Heart right ventricle (tissue), 16 donors: Measurements from ENCODE around the gene PLA2G4A. TPM values are rescaled to one million over a fixed set of nuclear protein-coding genes. Genes with fewer than 3 reads are reported as not detected.
A peak's percentile ranks its signal among the peaks of the same experiment; 100 is the strongest.

Experiments
- ATAC-seq, 8 donors: fragments of 200-7000 bp; cut with Tn5 transposase; one replicate each; pipeline ENCODE4 v1.9.1; 2020; ENCODE audit warnings: mild to moderate bottlenecking in 8 of 8, moderate library complexity in 8 of 8, moderate number of reproducible peaks in 1 of 8
- DNase-seq, 2 donors: peaks; one replicate each; pipeline ENCODE4 v3.0.0-alpha.2; 2020
- H3K27ac ChIP-seq, 10 donors: fragments of 200-600 bp; sonication (generic) in 2 of 10; one replicate each; pipeline versions ENCODE4 v1.5.0 to v1.8.0; 2020 to 2022; ENCODE audit warnings: mild to moderate bottlenecking in 3 of 10
- H3K27me3 ChIP-seq, 7 donors: fragments of 200-600 bp; one replicate each; pipeline ENCODE4 v1.8.0; 2021 to 2022; ENCODE audit warnings: mild to moderate bottlenecking in 2 of 7
- H3K36me3 ChIP-seq, 9 donors: fragments of 200-600 bp; sonication (generic) in 1 of 9; one replicate each; pipeline versions ENCODE4 v1.5.0 to v1.8.0; 2020 to 2022; ENCODE audit warnings: mild to moderate bottlenecking in 2 of 9
- H3K4me1 ChIP-seq, 9 donors: fragments of 200-600 bp; sonication (generic) in 1 of 9; one replicate each; pipeline versions ENCODE4 v1.5.0 to v1.8.0; 2020 to 2022; ENCODE audit warnings: mild to moderate bottlenecking in 4 of 9
- H3K4me3 ChIP-seq, 10 donors: fragments of 200-600 bp; sonication (generic) in 2 of 10; one replicate each; pipeline versions ENCODE4 v1.5.0 to v1.8.0; 2020 to 2022; ENCODE audit warnings: mild to moderate bottlenecking in 7 of 10, moderate library complexity in 2 of 10
- H3K9me3 ChIP-seq, 11 donors: fragments of 200-600 bp in 10 of 11; sonication (generic) in 2 of 11; one replicate each; pipeline versions ENCODE4 v1.5.0 to v1.8.0; 2013 to 2022; ENCODE audit warnings: mild to moderate bottlenecking in 2 of 11, control low read depth in 1 of 11, moderate library complexity in 1 of 11
- CTCF ChIP-seq, 9 donors: fragments of 200-600 bp; sonication (generic) in 2 of 9; IDR thresholded peaks; one replicate each; pipeline versions ENCODE4 v1.5.0 to v1.8.0; 2021 to 2022; ENCODE audit warnings: antibody characterized with exemption in 9 of 9, mild to moderate bottlenecking in 5 of 9, moderate library complexity in 1 of 9
- WGBS, 2 donors: extraction: QIAGEN DNeasy Blood & Tissue Kit; methylation state at CpG; one replicate each; pipeline ENCODE4 v1.1.7; 2013; ENCODE audit warnings: inconsistent platforms in 1 of 2; 5-methylcytosine and 5-hydroxymethylcytosine counted together
- intact Hi-C, 10 donors: fragments of 100-400 bp; cut with DNase I; formaldehyde crosslinking; loops; one replicate each; pipeline versions ENCODE4 v1.11.1 to v1.14.2; 2022
- polyA plus RNA-seq, 2 donors: library from polyadenylated mRNA; stranded (reverse); fragments of 200-250 nt; gene quantifications; one replicate each; pipeline ENCODE4 v1.2.3, GENCODE V29; 2013
- total RNA-seq, 10 donors: library from RNA; stranded (reverse); fragmentation: NEBNext Ultra II Directional in 3 of 10; extraction: Animal tissue kit (Norgen Biotek cat#: 25700) in 3 of 10; gene quantifications; one replicate each; pipeline versions ENCODE4 v1.2.1 to v1.2.4, GENCODE V29; 2021 to 2023
- donor health status: Arrhythmogenic right ventricular cardiomyopathy.
- donor health status: ischemic (EF 13 %, LVEDD 7.1; RV severe dilation, severe dysfunction).
- donor health status: healthy with polysubstance abuse.
- donor health status: DM: no; HTN: yes; CAD: no.
- donor health status: DM: no; HTN: no; CAD: no.
- donor health status: ischemic (EF 25% LVEDD 6.9; RV normal size, moderate dysfunction).
- donor health status: ischemic (EF 25% LVEDD 5.7; RV mildly dilated, moderate dysfunction).
- donor health status: healthy.
- donor health status: DM: yes; HTN: yes; CAD: no.
- donor health status: Ischemic cardiomyopathy.
- donor health status: ischemic (EF 35%, LVEDD 5.7; RV mildly dilated, moderate dysfunction).
- donor health status: nonischemic (EF 11% LVEDD 7.7; RV severe dilation, severe dysfunction).
- donor health status: DM: yes; HTN: yes; CAD: no.
- donor health status: PGD.
- donor health status: ischemic (EF 29% LVEDD 5.4; RV normal size, mild dysfunction).
- donor health status: nonischemic (EF 23%, LVEDD 6.1; RV moderate dilation, normal function).

PLA2G4A gene
- total and polyA plus RNA-seq, 12 donors: 0.85 to 2.7 (median 1.9) TPM

GRCh38 chr1:186903374-186904136 lies 74.8 kb downstream of the PLA2G4A start:
- intact Hi-C loops: no loop called here
- 73 to 87% methylated on average over 7 of the region's 7 CpGs for WGBS, 2 donors
- Histone ChIP-seq H3K36me3 (no peaks in the 10 kb centered on the region), H3K27ac (no peak overlapping the region), H3K4me3 (no peak overlapping the region), H3K4me1 (peaks cover 0 to 14% (median 0%) of the 10 kb centered on the region in 9 donors), H3K27me3 (no peaks in the 10 kb centered on the region), H3K9me3 (no peaks in the 10 kb centered on the region)
- DNase-seq (no peak), ATAC-seq (no peak)
- no peak for TF ChIP-seq CTCF (IDR thresholded peaks at IDR 0.05)

GRCh38 chr1:186904361-186904760 lies 75.6 kb downstream of the PLA2G4A start:
- intact Hi-C loops: no loop called here
- Histone ChIP-seq H3K4me3 (no peak overlapping the region), H3K27ac (no peak overlapping the region), H3K27me3 (no peaks in the 10 kb centered on the region), H3K9me3 (no peaks in the 10 kb centered on the region), H3K4me1 (peaks cover 0 to 14% (median 0%) of the 10 kb centered on the region in 9 donors), H3K36me3 (no peaks in the 10 kb centered on the region)
- WGBS, 2 donors: 47 to 65% methylated on average over 3 of the region's 3 CpGs
- no peak for DNase-seq
- no peak for TF ChIP-seq CTCF (IDR thresholded peaks at IDR 0.05)
- no peak for ATAC-seq

- ATAC-seq: no peak
Measured at GRCh38 chr1:186905561-186905960, 76.8 kb downstream of the PLA2G4A start.

GRCh38 chr1:186915555-186915954 lies 86.8 kb downstream of the PLA2G4A start:
- peak in 5 of 9 donors; percentile 15 to 35 (median 26) for TF ChIP-seq CTCF (IDR thresholded peaks at IDR 0.05)
- DNase-seq (no peak), ATAC-seq (no peak)
- WGBS, 2 donors: 58 to 61% methylated on average over 4 of the region's 4 CpGs
- Histone ChIP-seq H3K36me3 (peaks cover 0 to 8% (median 0%) of the 10 kb centered on the region in 9 donors), H3K27ac (no peak overlapping the region), H3K4me1 (no peaks in the 10 kb centered on the region), H3K4me3 (no peak overlapping the region), H3K9me3 (no peaks in the 10 kb centered on the region), H3K27me3 (no peaks in the 10 kb centered on the region)
- intact Hi-C loops: loop anchor here in 1 of 10 donors (10.0 kb wide), 1 partner anchor 171 kb away; no protein-coding TSS in a partner anchor

More at GRCh38 chr1:186905561-186905960, 76.8 kb downstream of the PLA2G4A start:
- Histone ChIP-seq H3K36me3 (no peaks in the 10 kb centered on the region), H3K4me1 (peaks cover 0 to 10% (median 0%) of the 10 kb centered on the region in 9 donors), H3K27ac (no peak overlapping the region), H3K27me3 (no peaks in the 10 kb centered on the region), H3K4me3 (no peak overlapping the region), H3K9me3 (no peaks in the 10 kb centered on the region)
- no peak for DNase-seq
- intact Hi-C loops: no loop called here
- TF ChIP-seq CTCF (IDR thresholded peaks at IDR 0.05): no peak
- 56 to 71% methylated on average over 1 of the region's 1 CpG for WGBS, 2 donors
